NOMO-1 treated with DMSO at 0.1 percent for 48 hours (cell line): Measurements from ENCODE around the gene PTPRN2.
"Not testable (repeated sequence)": the region's sequence is repeated elsewhere in the genome, so short reads cannot be mapped to it uniquely, and the experiment has no call there.

ENCODE experiments used
- DNase-seq: peaks from one replicate; lab custom pipeline; 2025; ENCODE audit not compliant: unreplicated experiment; lab: John Stamatoyannopoulos, UW

Gene PTPRN2

GRCh38 chr7:158260567-158261361 is 326.9 kb downstream of the PTPRN2 start:
- DNase-seq, result no peak

GRCh38 chr7:158259671-158260418 is 327.8 kb downstream of the PTPRN2 start:
- DNase-seq, result no peak

- no peak for DNase-seq
These were observed 328.5 kb downstream of the PTPRN2 start for GRCh38 chr7:158259141-158259540.

GRCh38 chr7:158258411-158259130 is 329.1 kb downstream of the PTPRN2 start:
- DNase-seq, result no peak

GRCh38 chr7:158257516-158258410 is 329.9 kb downstream of the PTPRN2 start:
- no peak for DNase-seq

DNA sequence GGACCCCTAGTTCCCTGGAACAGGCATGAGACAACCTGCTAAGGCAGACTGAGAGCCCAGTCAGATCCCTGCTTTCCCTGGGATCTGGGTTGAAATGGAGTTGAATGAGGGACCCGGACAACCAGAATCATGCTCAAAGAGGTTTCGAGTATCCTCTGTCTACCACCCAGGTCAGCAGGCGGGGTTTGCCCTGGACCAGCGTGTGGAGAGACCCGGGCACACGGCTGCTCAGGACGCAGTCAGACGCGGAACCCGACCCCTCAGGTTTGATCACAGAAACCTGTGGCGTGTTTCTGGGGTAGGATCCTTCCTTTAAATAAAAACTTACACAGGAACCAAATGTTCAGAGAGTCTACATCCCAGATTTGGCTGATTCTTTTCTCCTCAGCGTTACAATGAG is 330.6 kb downstream of the PTPRN2 start:
- no peak for DNase-seq

GRCh38 chr7:158256091-158256816 is 331.4 kb downstream of the PTPRN2 start:
- DNase-seq, result no peak

- DNase-seq, result no peak
These were observed 332.1 kb downstream of the PTPRN2 start for GRCh38 chr7:158255558-158255957.

- no peak for DNase-seq
These were observed 332.5 kb downstream of the PTPRN2 start for GRCh38 chr7:158255156-158255555.

DNA sequence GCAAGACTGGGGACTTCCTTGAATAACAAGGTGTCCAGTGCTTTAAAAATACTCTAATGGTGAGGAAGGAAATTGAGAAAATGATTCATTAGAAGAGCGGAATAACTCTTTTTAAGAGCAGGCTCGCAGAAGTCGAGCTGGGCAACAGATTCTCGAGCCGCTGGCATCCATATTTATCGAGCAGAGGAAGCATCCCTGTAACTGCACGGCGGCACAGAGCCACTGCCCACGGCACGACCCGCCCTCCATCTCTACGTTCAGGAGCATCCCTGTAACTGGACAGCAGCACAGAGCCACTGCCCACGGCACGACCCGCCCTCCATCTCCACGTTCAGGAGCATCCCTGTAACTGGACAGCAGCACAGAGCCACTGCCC is 334.0 kb downstream of the PTPRN2 start:
- DNase-seq, result not testable (repeated sequence)

GRCh38 chr7:158252837-158253669 is 334.6 kb downstream of the PTPRN2 start:
- no peak for DNase-seq

- no peak for DNase-seq
These were observed 335.4 kb downstream of the PTPRN2 start for GRCh38 chr7:158252081-158252836.

GRCh38 chr7:158251061-158251965 is 336.3 kb downstream of the PTPRN2 start:
- no peak for DNase-seq

DNA sequence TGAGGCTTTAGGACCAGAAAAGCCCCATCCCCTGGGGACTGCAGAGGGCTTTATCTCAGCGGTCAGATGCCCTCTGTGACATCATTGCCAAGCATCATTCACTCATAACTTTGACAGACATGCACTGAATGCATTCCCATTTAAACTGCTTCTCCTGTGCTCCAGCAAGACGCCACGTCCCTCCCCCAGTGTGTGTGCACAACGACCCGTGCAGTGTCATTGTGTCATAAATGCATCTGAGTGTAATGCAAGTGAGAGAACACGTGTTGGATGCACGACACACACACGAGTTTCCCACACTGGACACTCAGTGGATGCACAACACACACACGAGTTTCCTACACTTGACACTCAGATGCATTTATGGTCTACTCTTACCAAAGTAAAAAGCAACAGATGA is 337.9 kb downstream of the PTPRN2 start:
- DNase-seq, result no peak

GRCh38 chr7:158248816-158249215 is 338.8 kb downstream of the PTPRN2 start:
- DNase-seq, result no peak

- no peak for DNase-seq
These were observed 339.7 kb downstream of the PTPRN2 start for GRCh38 chr7:158247758-158248487.
